NCI-H1105 (cell line): ENCODE results near the gene MUC2.
"Not testable (repeated sequence)": the region's sequence is repeated elsewhere in the genome, so short reads cannot be mapped to it uniquely, and the experiment has no call there.

ENCODE experiments used
- DNase-seq: peaks from one replicate; lab custom pipeline; 2025; lab: John Stamatoyannopoulos, UW

Gene MUC2

DNA sequence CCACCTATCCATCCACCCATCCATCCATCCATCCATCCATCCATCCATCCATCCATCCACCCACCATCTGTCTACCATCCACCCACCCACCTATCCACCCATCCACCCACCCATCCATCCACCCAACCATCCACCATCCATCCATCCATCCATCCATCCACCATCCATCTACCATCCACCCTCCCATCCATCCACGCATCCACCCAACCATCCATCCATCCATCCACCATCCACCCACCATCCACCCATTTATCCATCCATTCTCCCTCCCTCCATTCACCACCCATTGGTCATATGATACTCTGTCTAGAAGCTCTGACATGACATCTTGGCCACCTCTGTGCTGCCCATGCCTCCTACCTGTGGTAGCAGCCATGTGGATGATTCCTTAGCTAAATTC is 31.7 kb downstream of the MUC2 start:
- no peak for DNase-seq

- DNase-seq: no peak
Observed at GRCh38 chr11:1107316-1108245, 32.9 kb downstream of the MUC2 start.

DNA sequence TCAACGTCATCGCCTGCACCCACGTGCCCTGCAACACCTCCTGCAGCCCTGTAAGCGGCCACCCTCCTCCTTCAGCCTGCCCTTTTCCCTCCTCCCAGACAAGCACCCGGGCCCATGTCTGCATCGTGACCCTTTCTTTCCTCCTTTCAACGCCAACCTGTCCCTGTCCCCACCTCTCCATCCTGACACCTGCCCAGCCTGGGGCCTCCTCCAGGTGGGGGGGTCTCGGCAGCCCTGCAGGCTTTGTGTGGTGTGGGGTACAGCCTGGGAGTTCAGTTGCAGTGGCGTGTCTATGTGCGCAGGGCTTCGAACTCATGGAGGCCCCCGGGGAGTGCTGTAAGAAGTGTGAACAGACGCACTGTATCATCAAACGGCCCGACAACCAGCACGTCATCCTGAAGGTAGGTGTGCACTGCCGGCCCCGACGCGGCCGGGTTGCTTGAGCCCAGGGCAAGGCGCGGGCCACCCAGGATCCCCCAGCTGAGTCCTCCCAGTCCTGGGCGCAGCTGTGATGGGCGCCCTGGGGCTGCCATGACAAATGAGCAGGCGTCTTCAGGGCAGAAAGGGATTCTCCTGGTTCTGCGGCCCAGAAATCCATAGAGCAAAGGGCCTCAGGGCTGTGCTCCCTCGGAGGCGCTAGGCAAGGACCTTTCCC is 33.7 kb downstream of the MUC2 start:
- DNase-seq: no peak

DNA sequence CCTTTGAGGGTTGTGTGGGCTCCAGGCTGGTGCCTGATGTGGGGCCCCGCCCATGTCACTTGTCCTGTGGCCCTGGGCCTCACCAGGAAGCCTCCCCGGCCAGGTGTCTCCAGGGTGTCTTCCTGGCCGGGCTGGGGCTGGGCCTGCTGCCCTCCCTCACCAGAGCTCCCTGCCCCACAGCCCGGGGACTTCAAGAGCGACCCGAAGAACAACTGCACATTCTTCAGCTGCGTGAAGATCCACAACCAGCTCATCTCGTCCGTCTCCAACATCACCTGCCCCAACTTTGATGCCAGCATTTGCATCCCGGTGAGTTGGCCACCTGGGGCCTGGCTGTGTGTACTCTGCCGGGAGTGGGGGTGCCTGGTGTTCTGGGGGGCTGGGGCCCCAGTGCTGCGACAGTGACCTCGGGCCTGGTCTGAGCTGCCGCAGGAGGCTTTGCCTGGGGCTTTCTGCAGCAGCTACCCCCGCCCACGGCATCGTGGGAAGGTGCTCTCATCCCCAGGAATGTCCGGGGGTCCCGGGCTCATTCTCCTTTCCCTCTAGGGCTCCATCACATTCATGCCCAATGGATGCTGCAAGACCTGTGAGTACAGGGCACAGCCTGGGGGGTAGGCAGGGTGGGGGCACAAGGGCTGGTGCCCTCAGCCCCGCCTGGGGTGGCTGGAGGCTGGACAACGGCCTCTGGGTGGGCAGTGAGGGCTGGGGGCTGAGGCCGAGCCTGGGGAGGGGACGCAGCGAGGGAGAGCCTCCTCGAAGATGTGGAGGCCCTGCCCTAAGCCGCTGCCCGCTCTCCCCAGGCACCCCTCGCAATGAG is 34.6 kb downstream of the MUC2 start:
- DNase-seq: no peak

- DNase-seq: no peak
Observed at GRCh38 chr11:1109918-1110705, 35.4 kb downstream of the MUC2 start.

DNA sequence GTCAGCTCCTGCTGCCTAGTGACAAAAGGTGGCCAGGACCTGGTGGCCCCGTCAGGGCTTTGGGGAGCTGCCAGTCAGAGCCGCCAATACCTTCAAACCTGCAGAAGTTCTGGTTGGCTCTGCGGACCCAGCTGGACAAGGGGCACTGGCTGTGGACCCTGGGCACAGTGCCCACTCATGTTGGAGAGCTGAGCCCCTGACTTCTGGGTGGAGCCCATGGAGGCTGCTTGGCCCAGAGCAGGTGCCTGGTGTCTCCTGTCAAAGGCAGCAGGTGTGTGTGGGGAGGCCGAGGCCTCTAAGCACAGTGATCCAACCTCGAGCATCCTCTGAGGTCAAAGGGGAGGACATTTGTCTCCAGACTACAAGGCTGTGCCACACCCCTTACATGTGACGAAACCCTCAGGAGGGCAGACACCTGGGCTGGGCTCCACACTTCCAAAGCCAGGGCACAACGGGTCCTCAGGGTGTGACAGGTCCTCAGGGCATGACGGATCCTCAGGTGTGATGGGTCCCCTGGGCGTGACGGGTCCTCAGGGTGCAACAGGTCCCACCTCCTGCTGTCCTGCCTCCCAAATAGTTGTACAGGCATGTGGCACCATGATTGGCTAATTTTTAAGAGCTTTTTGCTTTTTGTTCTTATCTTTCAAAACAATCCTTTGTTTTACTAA is 37.0 kb downstream of the MUC2 start:
- no peak for DNase-seq

DNA sequence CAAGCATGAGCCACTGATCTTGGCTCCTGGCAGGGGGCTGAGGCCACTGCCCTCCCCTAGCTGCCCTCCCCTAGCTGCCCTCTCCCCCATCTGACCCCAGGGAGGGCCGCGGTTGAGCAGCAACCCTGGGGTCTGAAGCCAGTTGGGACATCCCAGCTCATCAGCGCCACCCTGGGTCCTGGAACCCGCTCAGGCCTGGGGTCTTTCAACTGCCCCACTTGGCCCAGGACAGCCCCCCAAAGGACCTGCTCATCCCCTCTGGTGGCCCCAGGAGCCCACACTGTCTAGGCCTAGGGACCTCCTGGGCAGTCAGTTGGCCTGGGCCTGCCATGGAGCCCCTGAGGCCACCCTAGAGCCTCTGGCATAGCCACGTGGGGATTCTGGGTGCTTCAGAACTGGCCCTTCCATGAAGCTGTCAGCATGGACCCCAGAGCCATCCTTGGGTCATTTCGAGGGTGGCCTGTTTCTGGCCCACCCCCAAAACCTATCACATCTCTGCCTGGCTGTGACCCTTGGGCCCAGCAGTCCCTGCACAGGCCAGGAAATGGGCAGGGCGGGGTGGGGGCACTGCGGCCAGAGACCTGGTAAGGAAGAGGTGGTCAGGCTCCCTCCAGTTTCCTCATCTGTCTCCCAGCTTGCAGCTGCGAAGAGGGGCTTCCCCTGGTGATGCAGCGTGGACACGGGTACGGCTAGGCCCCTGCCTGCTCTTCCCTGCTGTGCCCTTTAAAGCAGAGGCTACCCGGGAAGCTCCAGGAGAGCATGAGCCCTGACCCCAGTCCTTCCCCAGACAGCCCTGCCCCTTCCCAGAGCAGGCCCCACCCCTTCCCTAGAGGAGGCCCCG is 37.9 kb downstream of the MUC2 start:
- DNase-seq: no peak

DNA sequence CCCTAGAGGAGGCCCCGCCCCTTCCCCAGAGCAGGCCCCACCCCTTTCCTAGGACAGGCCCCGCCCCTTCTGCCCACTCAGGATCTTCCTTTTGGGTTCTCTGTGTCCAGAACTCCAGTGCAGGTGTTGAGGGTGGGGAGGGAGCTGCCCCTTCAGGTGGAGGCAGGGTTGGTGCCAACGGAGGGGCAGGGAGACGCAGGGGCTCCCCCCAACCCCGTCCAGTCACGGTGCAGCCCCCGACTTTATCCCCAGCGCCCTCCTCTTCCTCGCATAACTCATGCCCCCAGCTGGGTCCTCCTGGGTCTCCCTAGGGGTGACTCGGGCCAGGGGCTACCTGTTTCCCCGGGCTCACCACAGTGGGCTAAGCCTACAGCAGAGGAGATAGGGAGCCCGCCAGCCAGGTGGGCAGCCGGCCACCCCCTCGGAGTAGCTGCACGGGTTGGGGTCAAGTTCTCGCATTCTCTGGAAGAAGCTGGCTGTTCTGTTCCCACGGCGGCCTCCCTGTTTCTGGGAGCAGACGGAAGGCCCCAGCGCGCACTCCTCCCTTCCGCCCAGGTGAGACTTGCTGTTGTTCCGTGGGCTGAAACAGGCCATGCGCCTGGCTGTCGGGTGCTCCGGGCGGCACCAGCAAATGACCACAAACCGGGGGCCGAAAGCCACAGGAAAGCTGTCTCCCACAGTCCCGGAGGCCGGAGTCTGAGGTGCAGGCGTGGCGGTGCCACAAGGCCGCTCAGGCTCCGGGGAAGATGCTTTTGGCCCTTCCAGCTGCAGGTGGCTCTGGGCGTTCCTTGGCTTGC is 38.9 kb downstream of the MUC2 start:
- DNase-seq: no peak

GRCh38 chr11:1115292-1115691 is 40.6 kb downstream of the MUC2 start:
- DNase-seq: not testable (repeated sequence)

DNA sequence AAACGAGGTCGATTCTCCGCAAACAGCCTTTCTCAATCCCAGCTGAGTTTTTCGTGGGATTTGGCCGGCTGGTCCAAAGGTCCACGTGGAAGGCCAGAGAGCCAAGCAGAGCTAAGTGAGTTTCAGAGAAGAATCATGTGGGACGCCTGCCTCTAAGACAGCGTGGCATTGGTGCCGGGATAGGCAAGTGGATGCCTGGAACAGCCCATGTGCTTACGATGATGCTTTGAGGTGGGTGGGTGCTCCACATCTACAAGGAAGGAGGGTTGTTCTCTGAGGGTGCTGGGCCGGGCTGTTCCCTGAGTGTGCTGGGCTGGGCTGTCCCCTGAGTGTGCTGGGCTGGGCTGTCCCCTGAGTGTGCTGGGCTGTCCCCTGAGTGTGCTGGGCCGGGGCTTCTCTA is 41.4 kb downstream of the MUC2 start:
- DNase-seq: no peak

DNA sequence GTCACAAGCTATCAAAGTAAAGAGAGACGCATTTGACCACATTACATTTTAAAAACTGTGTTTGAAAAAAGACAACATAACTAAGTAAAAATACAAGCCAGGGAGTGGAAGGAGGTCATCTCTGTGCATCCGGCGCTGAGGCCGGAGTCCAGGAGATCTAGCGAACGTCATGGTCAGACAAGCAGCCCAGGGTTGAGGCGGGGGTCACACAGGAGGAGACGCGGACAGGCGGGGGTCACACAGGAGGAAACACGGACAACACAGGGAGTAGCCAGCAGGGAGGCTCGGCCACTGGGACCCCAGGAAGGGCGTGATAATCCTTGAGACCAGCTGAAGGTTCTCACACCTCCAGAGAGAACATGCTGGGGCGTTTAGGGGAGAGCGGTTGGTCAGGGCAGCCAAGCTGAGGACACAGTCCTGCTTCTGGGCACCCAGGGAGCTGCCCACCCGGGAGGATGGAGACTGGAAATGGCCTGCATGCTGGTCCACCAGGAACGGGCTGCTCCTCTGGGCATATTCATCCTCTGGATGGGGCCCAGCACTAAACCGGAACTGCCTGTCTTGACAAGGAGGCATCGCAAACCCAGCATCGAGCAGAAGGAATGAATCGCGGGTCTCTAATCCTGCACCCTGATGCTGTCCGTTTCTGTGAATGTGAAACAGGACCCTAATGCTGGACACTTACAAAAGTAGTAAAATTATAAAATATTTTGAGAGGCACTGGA is 42.2 kb downstream of the MUC2 start:
- DNase-seq: no peak

DNA sequence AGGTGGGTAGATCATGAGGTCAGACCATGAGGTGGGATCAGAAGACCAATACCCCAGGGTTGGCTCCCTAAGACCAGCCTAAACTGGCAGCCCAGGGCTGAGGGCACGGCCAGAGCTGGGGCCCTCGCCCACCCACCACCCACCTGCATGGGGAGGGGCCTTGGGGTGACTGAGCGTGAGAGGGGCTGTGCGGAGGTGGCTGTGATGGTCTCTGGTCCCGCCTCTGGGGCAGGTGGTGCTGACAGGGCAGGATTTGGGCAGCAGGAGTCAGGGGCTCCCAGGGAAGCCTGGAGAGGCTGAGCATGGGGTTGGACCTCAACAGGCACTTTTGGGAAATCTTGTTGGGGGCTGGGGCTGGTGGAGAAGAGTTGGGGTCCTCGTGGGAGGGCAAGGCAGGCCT is 43.3 kb downstream of the MUC2 start:
- DNase-seq: no peak

DNA sequence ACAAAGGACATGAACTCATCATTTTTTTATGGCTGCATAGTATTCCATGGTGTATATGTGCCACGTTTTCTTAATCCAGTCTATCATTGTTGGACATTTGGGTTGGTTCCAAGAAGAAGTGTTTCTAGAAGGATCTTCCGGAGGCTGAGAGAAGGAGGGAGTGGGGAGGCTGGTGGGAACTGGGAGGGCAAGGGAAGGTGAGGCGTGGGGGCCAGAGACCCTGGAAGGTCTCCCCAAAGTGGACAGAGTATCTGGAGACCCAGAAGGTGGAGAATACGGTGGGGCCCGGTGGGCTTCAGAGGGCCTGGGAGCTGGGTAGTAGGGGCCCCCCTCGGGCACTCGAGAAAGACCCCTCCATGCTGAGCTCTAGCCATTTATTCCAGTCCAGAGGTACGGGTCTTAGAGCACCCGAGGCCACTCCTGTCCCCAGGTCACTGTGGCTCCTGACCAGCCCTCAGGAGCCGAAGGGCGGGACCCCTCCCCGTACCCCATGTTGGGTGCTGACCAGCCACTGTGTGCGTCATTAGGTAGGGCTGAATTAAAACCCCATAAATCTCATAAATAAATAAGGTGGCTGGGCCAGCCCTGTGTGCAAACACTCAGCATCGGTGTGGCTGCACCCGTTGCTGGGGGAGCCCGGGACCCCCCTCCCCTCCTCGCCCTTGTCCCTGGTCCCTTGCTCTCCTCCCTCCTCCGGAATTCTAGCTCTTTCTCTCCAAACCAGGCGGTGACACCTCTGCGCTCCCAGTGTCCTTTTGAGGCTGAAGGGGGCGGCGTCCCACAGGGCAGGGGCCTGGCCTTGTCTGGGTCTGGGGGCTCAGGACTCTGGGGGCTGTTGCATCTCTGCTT is 44.3 kb downstream of the MUC2 start:
- DNase-seq: no peak

GRCh38 chr11:1119604-1120146 is 45.0 kb downstream of the MUC2 start:
- DNase-seq: no peak

DNA sequence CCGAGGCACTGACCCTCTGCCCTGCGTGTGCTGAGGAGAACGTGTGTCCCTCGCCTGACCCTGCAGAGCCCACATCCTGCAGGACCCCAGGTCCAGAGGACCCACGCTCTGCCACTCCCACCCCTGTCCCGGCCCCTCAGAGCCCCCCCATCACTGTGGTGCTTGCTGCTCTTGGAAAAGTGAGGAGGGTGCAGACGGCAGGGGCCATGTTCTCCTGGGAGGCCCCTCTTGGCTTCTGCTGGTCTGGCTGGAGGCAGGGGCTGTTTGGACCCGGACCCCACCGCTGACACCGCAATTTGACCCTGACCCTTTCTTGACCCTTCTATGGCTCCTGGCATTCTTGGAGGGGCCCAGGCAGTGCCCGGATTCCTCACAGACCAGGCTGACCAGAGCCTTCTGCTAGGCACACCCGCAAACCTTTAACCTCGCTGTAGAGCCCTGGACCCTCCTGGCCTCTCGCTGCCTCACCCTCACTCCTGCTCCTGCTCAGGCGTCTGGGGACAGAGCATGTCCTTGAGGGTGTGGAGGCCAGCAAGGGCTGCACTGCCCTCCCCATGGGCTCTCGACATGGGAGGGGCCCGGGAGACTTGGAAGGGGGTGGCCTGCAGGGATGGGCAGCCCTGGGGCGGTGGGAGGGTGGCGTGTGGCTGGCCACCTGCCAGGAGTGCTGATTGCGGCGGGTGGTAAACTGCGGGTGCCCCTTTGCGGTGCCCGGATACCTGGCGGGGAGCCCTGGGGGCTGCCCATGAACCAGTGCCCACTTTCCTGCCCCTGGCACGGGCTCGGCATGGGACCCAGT is 46.1 kb downstream of the MUC2 start:
- no peak for DNase-seq

DNA sequence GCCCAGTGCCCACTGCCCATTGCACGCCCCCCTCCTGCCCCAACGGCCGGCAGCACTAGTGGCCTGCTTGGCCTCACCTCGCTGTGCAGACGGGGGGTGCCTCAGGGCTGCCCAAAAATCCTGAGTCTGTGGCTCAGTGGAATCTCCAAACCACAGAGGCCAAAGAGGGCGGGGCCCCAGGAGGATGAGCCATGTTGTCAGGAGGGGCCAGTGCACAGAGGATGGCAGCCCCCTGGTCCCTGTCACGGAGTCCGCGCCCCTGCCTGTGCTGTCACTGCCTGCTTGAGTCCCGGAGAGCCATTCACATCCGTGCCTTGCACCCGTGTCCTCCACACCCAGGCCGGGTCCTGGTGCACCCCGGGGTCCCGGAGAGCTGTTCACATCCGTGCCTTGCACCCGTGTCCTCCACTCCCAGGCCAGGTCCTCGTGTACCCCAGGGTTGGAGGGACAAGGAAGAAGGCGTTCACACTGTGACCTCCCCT is 46.7 kb downstream of the MUC2 start:
- no peak for DNase-seq
